NT2/D1 (cell line): ENCODE results near the gene APOA5.

Source experiments
- YY1 ChIP-seq: IDR thresholded peaks from 2 replicates; pipeline ENCODE4 v1.6.1; 2011; ENCODE audit not compliant: insufficient read length, insufficient read depth
- ZNF274 ChIP-seq: IDR thresholded peaks from 2 replicates; pipeline ENCODE4 v1.6.1; 2011; ENCODE audit warnings: mild to moderate bottlenecking, low read depth, low read length

DNA sequence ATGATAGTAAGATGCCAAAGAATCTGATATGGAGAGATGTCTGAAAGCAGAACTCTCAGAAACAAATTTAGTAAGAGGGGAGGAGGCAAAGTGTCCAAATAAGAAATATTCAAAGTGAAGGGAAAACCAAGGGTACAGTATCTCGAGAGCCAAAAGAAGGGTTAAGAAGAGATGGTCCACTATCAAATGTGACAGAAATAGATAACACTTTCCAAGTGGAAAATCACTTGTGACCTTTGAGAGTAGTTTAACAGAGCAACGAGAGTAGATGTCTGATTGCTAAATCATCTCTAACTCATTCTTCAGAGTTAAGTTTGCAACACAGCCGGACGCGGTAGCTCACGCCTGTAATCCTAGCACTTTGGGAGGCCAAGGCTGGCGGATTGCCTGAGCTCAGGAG lies 14.6 kb downstream of the APOA5 start:
- TF ChIP-seq ZNF274 (no peak), YY1 (no peak)
